ENCODE measurements around the gene SULT4A1.

Gene SULT4A1

GRCh38 chr22:43881091-43882061, 19.1 kb upstream of the SULT4A1 start:
- no peak overlapping the region for H2BK15ac ChIP-seq (ENCODE audit: low read length)
- no peaks in the 10 kb centered on the region for H3K9me3 ChIP-seq (replicated peaks in 1 of 2; ENCODE audit: control insufficient read depth in 2 of 2, insufficient read depth in 1 of 2, low read depth in 1 of 2, low read length in 2 of 2)
- H4K8ac ChIP-seq (ENCODE audit: low read depth, low read length): no peak overlapping the region

GRCh38 chr22:43880541-43880991, 18.3 kb upstream of the SULT4A1 start:
- peak overlapping the region; percentile 49 for H3K14ac ChIP-seq (ENCODE audit: low read length)
- peaks cover 5% of the 10 kb centered on the region for H3K79me1 ChIP-seq (ENCODE audit: low read depth, low read length)
- peak overlapping the region; percentile 66 for H2AK5ac ChIP-seq (ENCODE audit: low read depth, low read length)
- no peak overlapping the region for H3K27ac ChIP-seq (replicated peaks; ENCODE audit: low read length)
- no peak overlapping the region for H3K4me2 ChIP-seq (ENCODE audit: insufficient read depth, low read length, poor library complexity, severe bottlenecking)
- no peak overlapping the region for H2BK12ac ChIP-seq (ENCODE audit: low read length)
- no CpG with 5 or more reads among the region's 15 CpGs for WGBS, 2 donors (ENCODE audit: extremely low coverage in 2 of 2, insufficient read length in 2 of 2, insufficient replicate concordance in 1 of 2)
- peak overlapping the region; percentile 59 for H3K18ac ChIP-seq (ENCODE audit: low read length)
- DNase-seq (ENCODE audit: low spot score): no peak
- H2BK15ac ChIP-seq (ENCODE audit: low read length): no peak overlapping the region
- H2BK5ac ChIP-seq (ENCODE audit: low read length): peak overlapping the region; percentile 46
- no peak overlapping the region for H3K23ac ChIP-seq (ENCODE audit: low read depth, low read length, poor library complexity)
- H3K9ac ChIP-seq (ENCODE audit: low read depth, low read length, poor library complexity): no peak overlapping the region
- H2AFZ ChIP-seq (ENCODE audit: low read length): no peak overlapping the region
- H3K4ac ChIP-seq (ENCODE audit: low read length): no peak overlapping the region
- H3K36me3 ChIP-seq (replicated peaks in 1 of 2; ENCODE audit: control insufficient read depth in 2 of 2, insufficient read depth in 2 of 2, low read length in 2 of 2): no peaks in the 10 kb centered on the region
- H3K4me3 ChIP-seq (ENCODE audit: low read length in 2 of 2): no peak overlapping the region
- H4K8ac ChIP-seq (ENCODE audit: low read depth, low read length): no peak overlapping the region
- no peaks in the 10 kb centered on the region for H3K9me3 ChIP-seq (replicated peaks in 1 of 2; ENCODE audit: control insufficient read depth in 2 of 2, insufficient read depth in 1 of 2, low read depth in 1 of 2, low read length in 2 of 2)
- H4K91ac ChIP-seq (ENCODE audit: low read depth, low read length, poor library complexity): no peak overlapping the region
- peaks cover 0 to 6% of the 10 kb centered on the region in 2 donors for H3K4me1 ChIP-seq (ENCODE audit: control insufficient read depth in 2 of 2, insufficient read depth in 1 of 2, low read depth in 1 of 2, low read length in 2 of 2)
- peaks cover 0 to 22% (median 0%) of the 10 kb centered on the region in 3 experiments for H3K27me3 ChIP-seq (ENCODE audit: control insufficient read depth in 3 of 3, insufficient read depth in 3 of 3, low read depth in 1 of 3, low read length in 3 of 3)
- no peak overlapping the region for H2BK120ac ChIP-seq (ENCODE audit: low read depth, low read length)

More at GRCh38 chr22:43881091-43882061, 19.1 kb upstream of the SULT4A1 start:
- Histone ChIP-seq H3K4me1 (ENCODE audit: control insufficient read depth in 2 of 2, insufficient read depth in 1 of 2, low read depth in 1 of 2, low read length in 2 of 2) (peaks cover 0 to 6% of the 10 kb centered on the region in 2 donors), H2AK5ac (ENCODE audit: low read depth, low read length) (peak overlapping the region; percentile 49), H2BK12ac (ENCODE audit: low read length) (peak overlapping the region; percentile 67), H2BK120ac (ENCODE audit: low read depth, low read length) (no peak overlapping the region), H3K9ac (ENCODE audit: low read depth, low read length, poor library complexity) (no peak overlapping the region), H3K18ac (ENCODE audit: low read length) (no peak overlapping the region), H3K79me1 (ENCODE audit: low read depth, low read length) (peaks cover 5% of the 10 kb centered on the region), H2AFZ (ENCODE audit: low read length) (no peak overlapping the region), H4K91ac (ENCODE audit: low read depth, low read length, poor library complexity) (no peak overlapping the region), H3K4ac (ENCODE audit: low read length) (no peak overlapping the region), H3K4me3 (ENCODE audit: low read length in 2 of 2) (no peak overlapping the region), H3K27me3 (ENCODE audit: control insufficient read depth in 3 of 3, insufficient read depth in 3 of 3, low read depth in 1 of 3, low read length in 3 of 3) (peaks cover 0 to 24% (median 0%) of the 10 kb centered on the region in 3 experiments), H3K14ac (ENCODE audit: low read length) (peak overlapping the region; percentile 14), H2BK5ac (ENCODE audit: low read length) (peak overlapping the region; percentile 48), H3K4me2 (ENCODE audit: insufficient read depth, low read length, poor library complexity, severe bottlenecking) (no peak overlapping the region), H3K36me3 (replicated peaks in 1 of 2; ENCODE audit: control insufficient read depth in 2 of 2, insufficient read depth in 2 of 2, low read length in 2 of 2) (no peaks in the 10 kb centered on the region), H3K23ac (ENCODE audit: low read depth, low read length, poor library complexity) (peak overlapping the region; percentile 89), H3K27ac (replicated peaks; ENCODE audit: low read length) (no peak overlapping the region)
- no CpG with 5 or more reads among the region's 19 CpGs for WGBS, 2 donors (ENCODE audit: extremely low coverage in 2 of 2, insufficient read length in 2 of 2, insufficient replicate concordance in 1 of 2)
- DNase-seq (ENCODE audit: low spot score): no peak

GRCh38 chr22:43879901-43880540, 17.7 kb upstream of the SULT4A1 start:
- Histone ChIP-seq H2BK5ac (ENCODE audit: low read length) (peak overlapping the region; percentile 46), H4K8ac (ENCODE audit: low read depth, low read length) (no peak overlapping the region), H3K36me3 (replicated peaks in 1 of 2; ENCODE audit: control insufficient read depth in 2 of 2, insufficient read depth in 2 of 2, low read length in 2 of 2) (no peaks in the 10 kb centered on the region), H3K9me3 (replicated peaks in 1 of 2; ENCODE audit: control insufficient read depth in 2 of 2, insufficient read depth in 1 of 2, low read depth in 1 of 2, low read length in 2 of 2) (no peaks in the 10 kb centered on the region), H3K14ac (ENCODE audit: low read length) (peak overlapping the region; percentile 49), H2BK15ac (ENCODE audit: low read length) (no peak overlapping the region), H3K4me2 (ENCODE audit: insufficient read depth, low read length, poor library complexity, severe bottlenecking) (no peak overlapping the region), H2AFZ (ENCODE audit: low read length) (no peak overlapping the region), H2BK120ac (ENCODE audit: low read depth, low read length) (no peak overlapping the region), H3K27me3 (ENCODE audit: control insufficient read depth in 3 of 3, insufficient read depth in 3 of 3, low read depth in 1 of 3, low read length in 3 of 3) (peaks cover 0 to 25% (median 0%) of the 10 kb centered on the region in 3 experiments), H2AK5ac (ENCODE audit: low read depth, low read length) (peak overlapping the region; percentile 66), H4K91ac (ENCODE audit: low read depth, low read length, poor library complexity) (no peak overlapping the region), H2BK12ac (ENCODE audit: low read length) (no peak overlapping the region), H3K4ac (ENCODE audit: low read length) (no peak overlapping the region), H3K4me3 (ENCODE audit: low read length in 2 of 2) (peak overlapping the region in 1 of 2 donors; percentile 26), H3K4me1 (ENCODE audit: control insufficient read depth in 2 of 2, insufficient read depth in 1 of 2, low read depth in 1 of 2, low read length in 2 of 2) (peaks cover 0 to 6% of the 10 kb centered on the region in 2 donors), H3K27ac (replicated peaks; ENCODE audit: low read length) (no peak overlapping the region), H3K23ac (ENCODE audit: low read depth, low read length, poor library complexity) (no peak overlapping the region), H3K18ac (ENCODE audit: low read length) (peak overlapping the region; percentile 73), H3K79me1 (ENCODE audit: low read depth, low read length) (peaks cover 3% of the 10 kb centered on the region), H3K9ac (ENCODE audit: low read depth, low read length, poor library complexity) (no peak overlapping the region)
- WGBS, 2 donors (ENCODE audit: extremely low coverage in 2 of 2, insufficient read length in 2 of 2, insufficient replicate concordance in 1 of 2): no CpG with 5 or more reads among the region's 14 CpGs
- no peak for DNase-seq (ENCODE audit: low spot score)
